HFF-Myc (cell line): Measurements from ENCODE around the gene ACTL6B.
"Not testable (repeated sequence)": the region's sequence is repeated elsewhere in the genome, so short reads cannot be mapped to it uniquely, and the experiment has no call there.

Experiments used
- DNase-seq: peaks from one replicate; pipeline ENCODE4 v3.0.0-alpha.2; 2011; ENCODE audit warnings: low read depth; ENCODE audit errors: extremely low read depth
- H3K4me3 ChIP-seq: replicated peaks from 2 replicates; pipeline ENCODE4 v1.5.1; 2011; ENCODE audit warnings: low read depth, mild to moderate bottlenecking, control low read depth, low read length
- TF ChIP-seq, protein P1 (sequence below): IDR thresholded peaks from 2 replicates; pipeline ENCODE4 v1.5.1; 2012; ENCODE audit warnings: mild to moderate bottlenecking, low read depth, low read length, control low read depth; ENCODE audit errors: missing control alignments

Gene ACTL6B

DNA sequence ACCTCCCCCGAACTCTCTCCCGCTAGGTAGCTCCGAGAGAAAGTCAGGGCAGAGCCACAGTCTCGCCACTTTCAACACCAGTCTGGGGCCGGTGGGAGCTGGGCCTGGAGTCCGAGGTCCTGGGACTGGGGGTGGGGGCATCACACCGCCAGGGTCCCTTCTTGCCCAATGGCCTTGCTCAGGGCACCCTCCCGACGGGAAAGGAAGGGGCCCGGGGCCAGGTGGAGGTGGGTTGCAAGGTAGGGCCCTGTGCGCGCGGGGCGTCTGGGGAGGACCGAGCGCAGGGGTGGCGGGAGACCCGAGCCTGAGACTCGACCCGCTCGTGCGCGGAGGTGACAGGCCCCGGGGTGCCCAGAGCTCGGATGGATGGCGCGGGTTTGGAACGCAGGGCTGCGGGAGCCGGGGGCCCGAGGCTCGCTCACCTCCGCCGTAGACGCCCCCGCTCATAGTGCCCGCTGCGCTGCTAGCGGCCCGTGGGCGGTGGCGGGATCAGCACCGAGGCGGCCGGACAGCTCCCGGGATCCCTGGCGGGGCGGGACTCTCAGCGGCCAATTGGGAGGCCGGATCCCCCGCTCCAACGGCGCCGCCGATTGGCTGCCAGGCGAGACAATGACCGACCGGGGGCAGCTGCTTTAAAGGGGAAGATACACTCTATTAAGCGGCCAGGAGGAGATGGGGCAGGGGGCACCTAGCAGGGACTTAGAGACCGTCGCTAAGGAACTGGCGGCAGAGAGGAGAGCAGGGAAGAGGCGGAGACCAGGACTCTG, at the start of gene ACTL6B:
ACTL6B (minus strand) TSS at position 541 of the 767 bp plus-strand sequence; CDS start at position 447, 94 bp downstream.
- no peak for DNase-seq
- no peak within 1 kb of the TSS for H3K4me3 ChIP-seq
- TF ChIP-seq, protein P1, sequence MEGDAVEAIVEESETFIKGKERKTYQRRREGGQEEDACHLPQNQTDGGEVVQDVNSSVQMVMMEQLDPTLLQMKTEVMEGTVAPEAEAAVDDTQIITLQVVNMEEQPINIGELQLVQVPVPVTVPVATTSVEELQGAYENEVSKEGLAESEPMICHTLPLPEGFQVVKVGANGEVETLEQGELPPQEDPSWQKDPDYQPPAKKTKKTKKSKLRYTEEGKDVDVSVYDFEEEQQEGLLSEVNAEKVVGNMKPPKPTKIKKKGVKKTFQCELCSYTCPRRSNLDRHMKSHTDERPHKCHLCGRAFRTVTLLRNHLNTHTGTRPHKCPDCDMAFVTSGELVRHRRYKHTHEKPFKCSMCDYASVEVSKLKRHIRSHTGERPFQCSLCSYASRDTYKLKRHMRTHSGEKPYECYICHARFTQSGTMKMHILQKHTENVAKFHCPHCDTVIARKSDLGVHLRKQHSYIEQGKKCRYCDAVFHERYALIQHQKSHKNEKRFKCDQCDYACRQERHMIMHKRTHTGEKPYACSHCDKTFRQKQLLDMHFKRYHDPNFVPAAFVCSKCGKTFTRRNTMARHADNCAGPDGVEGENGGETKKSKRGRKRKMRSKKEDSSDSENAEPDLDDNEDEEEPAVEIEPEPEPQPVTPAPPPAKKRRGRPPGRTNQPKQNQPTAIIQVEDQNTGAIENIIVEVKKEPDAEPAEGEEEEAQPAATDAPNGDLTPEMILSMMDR = no peak

DNA sequence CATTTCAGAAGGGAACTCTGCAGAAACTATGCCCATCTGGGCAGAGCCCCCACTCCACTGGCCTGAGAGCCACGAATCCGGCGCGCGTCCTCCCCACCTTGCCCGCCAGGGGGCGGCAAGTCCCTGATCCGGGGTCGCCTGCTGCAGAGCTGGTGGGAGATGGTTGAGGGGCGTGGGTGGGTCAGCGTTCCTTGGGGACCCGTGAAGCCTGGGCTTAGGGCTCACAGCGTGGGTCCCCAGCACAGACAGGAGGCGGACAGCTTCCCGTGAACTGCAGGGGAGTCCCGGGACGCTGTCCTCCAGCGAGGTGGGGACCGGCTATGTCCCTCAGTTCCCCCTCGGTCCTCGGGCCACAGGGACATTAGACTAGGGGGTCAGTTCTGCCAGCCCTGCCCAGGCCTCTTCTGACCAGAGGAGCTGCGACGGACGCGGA, 49.1 kb upstream of the ACTL6B start:
- DNase-seq = no peak
- peak overlapping the region; percentile 97 for H3K4me3 ChIP-seq

DNA sequence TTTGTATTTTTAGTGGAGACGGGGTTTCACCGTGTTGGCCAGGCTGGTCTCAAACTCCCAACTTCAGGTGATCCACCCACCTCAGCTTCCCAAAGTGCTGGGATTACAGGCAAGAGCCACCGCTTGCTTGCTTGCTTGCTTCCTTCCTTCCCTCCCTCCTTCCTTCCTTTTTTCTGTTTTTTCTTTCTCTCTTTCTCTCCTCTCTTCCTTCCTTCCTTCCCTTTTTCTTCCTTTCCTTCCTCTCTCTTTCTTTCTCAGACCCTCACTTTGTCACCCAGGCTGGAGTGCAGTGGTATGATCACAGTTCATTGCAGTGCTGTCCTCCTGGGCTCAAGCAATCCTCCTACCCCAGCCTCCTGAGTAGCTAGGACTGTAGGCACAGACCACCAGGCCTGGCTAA, 44.8 kb upstream of the ACTL6B start:
- not testable (repeated sequence) for DNase-seq, H3K4me3 ChIP-seq

More for the DNA sequence above, 49.1 kb upstream of the ACTL6B start:
- TF ChIP-seq, protein P1 = peak; percentile 87

DNA sequence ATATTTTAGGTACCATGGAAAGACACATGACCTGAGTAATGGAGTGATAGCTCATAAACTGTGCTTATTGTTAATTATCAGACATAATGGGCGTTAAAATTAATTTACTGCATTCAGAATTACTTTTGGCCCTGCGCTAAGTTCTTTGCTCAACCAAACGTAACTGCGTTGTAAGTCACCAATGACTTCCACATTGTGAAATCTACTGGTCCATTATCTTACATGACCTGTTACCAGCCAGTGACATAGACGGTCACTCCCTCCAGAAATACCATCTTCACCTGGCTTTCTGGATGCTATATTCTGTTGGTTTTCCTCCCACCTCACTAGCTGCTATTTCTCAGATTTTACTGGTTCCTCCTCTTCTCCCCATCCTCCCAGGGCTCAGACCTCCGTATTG, 42.8 kb upstream of the ACTL6B start:
- TF ChIP-seq, protein P1 = no peak
- H3K4me3 ChIP-seq = no peak overlapping the region
- no peak for DNase-seq

DNA sequence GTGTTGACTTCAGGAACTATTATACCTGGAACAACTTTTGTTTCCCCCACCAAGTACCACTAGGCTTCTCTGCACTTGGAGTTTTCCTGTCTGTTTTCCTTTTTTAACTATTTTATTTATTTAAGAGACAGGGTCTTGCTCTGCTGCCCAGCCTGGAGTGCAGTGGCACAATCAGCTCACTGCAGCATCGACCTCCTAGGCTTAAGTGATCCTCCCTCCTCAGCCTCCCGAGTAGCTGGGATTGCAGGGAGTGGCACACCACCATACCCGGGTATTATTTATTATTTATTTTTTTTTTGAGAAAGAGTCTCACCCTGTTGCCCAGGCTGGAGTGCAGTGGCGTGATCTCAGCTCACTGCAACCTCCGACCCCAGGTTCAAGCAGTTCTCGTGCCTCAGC, 39.9 kb upstream of the ACTL6B start:
- DNase-seq = no peak
- no peak overlapping the region for H3K4me3 ChIP-seq
- TF ChIP-seq, protein P1 = no peak

DNA sequence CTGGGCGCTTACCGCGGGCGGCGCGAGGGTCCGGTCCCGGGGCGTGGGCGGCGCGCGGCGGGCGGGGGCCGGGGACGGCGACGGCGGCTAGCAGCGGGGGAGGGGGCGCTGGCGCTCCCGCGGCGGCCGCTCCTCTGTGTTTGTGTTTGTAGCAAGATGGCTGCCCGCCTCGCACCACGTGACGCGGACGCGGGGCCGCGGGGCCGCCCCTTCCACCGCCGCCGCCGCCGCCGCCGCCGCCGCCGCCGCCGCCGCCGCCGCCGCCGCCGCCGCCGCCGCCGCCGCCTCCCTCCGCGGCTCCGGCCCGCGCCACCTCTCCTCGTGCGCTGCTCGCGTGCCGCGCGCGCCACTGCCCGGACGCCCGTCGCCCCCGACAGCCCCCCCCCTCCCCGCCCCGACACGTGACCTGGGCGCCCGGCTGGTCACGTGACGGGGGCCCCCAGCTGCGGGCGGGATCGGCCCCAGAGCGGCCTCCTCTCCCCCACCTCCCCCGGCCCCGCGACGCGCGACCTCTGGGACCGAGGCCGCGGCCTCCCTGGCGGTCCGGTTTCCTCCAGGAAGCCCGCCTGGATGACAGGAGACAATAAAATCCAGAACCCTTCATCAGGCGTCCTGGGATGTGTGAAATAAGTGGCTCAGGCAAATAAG, 38.0 kb upstream of the ACTL6B start, which contains the start of gene GIGYF1:
GIGYF1 (minus strand) TSS at position 153 of the 648 bp plus-strand sequence. CDS start 6,012 bp downstream, outside the sequence.
- TF ChIP-seq, protein P1 = no peak
- H3K4me3 ChIP-seq = peak within 1 kb of the TSS; percentile 91
- DNase-seq = no peak
